HG02642 (cell line): ENCODE data around the gene MGLL.

Experiments
- ATAC-seq: cut with Tn5 transposase; IDR thresholded peaks from one replicate; pipeline ENCODE4 v1.9.1; 2021; ENCODE audit warnings: mild to moderate bottlenecking; ENCODE audit not compliant: unreplicated experiment, poor library complexity

The MGLL gene

GRCh38 chr3:127745656-127746399 is 76.5 kb downstream of the MGLL start:
- ATAC-seq: no peak

GRCh38 chr3:127744875-127745274 is 77.4 kb downstream of the MGLL start:
- no peak for ATAC-seq

DNA sequence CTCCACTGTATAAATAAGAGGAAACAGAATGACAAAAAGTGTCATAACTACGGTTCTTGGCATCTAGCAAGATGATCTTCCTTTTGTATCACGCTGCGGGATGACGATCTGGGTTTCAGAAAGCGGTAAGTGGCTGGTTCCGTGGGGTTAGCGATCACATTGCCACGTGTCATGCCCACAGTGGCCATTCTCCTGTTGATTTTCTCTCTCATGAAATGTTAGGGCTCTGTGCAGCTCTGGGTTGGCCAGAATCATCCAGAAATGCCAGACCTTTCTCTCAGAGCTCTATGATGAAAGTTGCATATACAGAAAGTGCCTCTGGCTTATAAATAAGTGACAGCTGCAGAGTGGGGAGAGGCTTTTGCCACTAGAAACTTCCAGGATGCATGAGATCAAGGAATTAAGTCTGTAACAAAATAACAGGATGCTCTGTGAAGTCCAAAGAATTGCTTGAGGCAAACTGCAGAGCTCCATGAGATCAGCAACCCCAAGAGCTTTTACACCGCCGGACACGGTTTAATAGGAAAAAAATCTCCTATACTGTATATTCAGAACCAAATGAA is 78.0 kb downstream of the MGLL start:
- ATAC-seq: no peak

GRCh38 chr3:127743351-127744252 is 78.7 kb downstream of the MGLL start:
- no peak for ATAC-seq

GRCh38 chr3:127742580-127742979 is 79.7 kb downstream of the MGLL start:
- no peak for ATAC-seq

DNA sequence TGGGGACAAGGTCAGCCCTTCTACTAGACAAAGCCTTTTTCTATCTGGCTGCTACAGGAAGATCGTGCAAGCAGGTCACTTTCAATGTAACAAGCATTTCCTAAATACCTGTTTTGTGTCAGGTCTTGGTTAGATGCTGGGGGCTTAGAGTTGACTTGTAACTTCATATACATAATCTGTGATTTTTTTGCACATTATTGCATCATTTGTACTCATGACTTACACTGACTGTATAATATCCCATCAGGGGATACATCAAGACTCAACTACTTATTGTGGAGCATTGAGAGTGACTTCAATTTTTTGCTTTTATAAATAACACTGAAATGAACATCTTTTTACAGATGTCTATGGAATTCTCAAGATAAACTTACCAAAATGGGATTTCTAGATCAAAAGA is 80.6 kb downstream of the MGLL start:
- ATAC-seq: no peak

DNA sequence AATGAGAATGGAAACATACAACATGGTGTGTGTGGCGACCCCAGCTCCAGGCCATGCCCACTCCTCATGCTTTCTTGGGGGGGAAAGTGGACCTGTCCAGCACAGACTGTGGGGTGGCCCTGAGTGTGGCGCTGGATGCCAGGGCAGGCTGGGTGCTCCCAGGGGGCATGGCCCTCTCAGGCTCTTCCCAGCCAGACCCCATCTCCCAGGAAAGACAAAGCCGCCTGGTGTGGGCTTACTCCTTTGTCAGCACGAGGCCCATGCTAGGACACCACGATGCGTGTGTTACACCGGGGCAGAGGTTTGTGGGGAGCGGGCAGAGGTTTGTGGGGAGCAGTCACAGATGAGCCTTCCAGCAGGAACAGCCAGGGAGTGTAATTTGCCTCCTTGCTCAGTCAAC is 81.1 kb downstream of the MGLL start:
- ATAC-seq: no peak

DNA sequence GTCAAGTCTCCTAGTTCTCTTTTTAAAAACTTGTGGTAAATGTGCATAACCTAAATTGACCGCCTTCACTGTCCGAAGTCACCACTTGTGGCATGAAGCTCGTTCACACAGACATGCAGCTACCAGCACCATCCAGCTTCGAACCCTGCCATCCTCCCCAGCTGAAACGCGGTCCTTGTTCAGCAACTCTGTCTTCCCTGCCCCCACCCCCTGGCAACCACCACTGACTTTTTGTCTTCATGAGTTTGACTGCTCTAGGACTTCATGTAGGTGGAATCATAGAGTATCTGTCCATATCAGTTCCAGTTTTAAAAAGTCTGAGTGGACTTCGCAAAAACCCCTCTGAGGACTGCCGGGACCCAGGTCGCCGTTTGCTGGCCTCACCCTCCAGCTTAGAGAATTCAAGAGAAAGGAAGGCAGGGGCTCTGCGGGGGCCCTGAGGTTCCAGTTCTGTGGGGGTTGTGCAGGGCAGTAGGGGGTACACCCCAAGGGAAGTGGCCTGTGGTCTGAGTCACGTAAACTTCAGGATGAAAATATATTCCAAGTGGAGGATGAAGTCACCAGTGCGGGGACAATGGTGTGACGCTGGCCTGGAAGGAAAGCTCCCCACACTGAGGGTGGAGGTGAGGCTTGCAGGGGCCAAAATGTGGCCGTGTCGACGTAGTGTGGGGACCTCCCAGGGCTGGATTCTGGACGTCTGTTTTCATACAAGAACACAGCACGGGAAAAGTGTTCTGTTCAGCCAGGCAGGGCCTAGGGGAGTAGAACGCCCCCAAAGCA is 82.0 kb downstream of the MGLL start:
- no peak for ATAC-seq

- no peak for ATAC-seq
These were observed 82.8 kb downstream of the MGLL start for GRCh38 chr3:127739347-127740135.

- no peak for ATAC-seq
These were observed 84.0 kb downstream of the MGLL start for GRCh38 chr3:127738192-127738840.

- ATAC-seq: peak; percentile 1
These were observed 85.3 kb downstream of the MGLL start for GRCh38 chr3:127736801-127737539.

DNA sequence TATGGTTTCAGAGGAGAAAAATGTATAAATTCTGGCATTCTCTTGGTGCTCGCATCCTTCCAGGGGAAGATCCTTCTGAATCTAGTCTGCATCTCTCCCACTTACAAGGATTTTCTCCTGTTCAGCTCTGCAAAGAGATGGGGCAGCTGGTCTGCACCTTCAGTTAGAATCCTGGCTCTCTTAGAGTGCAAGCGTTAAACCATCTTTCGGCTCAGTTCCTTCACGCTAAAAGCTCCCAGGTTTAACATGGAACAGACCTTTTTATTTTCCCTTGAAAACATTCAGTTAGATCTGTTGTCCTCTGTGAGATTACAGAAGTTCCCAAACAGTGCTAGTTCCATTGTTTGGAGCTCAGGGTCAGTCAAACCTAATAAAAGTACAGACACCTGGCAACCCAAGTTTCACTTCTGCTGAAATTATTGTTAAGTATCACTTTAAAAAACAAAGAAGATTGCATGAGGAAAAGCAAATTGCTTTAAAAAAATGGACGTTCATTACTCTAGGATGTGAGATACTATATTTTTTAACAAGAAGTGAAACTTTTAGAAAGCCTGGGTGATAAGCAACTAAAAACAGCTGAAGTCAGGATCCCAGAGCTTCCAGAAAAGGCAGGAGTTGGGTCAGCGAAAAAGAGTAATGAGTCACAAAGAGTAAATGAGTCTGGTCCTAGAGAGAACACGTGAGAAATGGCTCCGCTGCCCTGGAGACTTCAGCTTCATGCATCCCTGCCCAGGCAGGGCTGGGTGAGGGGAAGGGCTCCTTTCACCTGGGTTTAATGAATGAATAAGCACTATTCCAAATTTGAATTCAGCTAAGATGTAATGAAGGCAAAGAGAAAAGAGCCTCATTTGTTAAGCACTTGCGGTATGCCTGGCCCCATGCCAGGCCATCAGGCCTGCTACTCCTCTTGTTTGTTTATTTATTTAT is 86.3 kb downstream of the MGLL start:
- peak; percentile 74 for ATAC-seq

DNA sequence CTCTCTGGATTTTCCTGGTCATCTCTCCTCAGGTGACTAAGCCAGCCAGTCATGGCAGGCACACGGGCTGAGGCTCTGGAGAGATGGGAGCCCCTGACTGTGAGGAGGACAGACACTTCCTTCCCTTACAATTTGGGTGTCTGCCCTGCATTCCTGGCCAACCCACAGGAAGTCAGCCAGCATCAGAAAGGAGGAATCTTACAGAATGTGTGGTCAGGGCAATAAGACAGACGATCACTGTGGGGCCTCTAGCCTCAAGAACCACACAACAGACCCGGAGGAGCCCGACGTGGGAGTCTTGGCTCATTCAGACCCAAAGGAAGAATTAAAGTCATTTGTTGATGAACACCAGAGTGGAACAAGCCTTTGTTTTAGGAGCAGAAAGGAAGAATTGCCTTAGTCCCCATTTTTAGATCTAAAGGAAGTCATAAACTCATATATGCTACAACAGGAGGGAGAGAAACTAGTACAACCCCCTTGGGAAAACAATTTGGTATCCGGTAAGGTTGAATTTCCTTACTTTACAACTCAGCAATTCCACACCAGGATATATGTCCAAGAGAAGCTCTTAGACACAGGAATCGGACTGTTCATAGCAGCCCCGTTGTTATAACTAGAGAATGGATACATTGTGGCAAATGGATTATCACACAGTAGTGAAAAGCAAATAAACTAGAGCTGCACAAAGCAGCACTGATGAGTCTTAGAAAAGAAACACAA is 87.4 kb downstream of the MGLL start:
- no peak for ATAC-seq

GRCh38 chr3:127734181-127734720 is 88.1 kb downstream of the MGLL start:
- ATAC-seq: no peak

DNA sequence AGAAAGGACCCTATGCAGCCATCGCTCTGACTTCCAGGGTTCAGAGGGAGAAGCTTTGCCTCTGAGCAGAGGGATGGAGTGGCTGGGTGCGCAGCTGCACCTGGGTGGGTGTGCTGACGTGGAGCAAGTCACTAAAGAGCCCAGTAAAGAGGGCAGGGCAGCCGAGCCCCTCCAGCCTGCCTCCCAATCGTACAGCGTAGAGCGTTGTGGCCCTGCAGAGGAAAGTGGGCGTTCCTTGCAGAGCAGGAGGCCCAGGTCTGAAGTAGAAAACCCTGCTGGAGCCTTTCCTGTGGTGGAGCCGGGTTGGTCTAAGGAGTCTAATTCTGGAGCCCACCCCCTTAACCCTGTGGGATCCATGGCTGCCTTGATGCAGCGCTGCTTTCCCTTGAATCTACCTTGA is 88.5 kb downstream of the MGLL start:
- ATAC-seq: no peak

DNA sequence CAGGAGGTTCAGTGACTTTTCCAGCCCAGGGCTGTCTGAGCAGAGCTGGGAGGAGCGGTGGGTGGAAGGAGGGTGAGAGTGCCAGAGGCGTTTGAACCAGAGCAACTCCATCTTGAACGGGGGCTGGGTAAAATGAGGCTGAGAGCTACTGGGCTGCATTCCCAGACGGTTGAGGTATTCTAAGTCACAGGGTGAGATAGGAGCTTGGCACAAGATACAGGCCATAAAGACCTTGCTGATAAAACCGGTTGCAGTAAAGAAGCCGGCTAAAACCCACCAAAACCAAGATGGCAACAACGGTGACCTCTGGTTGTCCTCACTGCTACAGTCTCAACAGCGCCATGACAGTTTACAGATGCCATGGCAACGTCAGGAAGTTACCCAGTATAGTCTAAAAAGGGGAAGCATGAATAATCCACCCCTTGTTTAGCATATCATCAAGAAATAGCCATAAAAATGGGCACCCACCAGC is 89.4 kb downstream of the MGLL start:
- ATAC-seq: no peak
